Measurements from ENCODE around the gene DLGAP1.

Gene DLGAP1

DNA sequence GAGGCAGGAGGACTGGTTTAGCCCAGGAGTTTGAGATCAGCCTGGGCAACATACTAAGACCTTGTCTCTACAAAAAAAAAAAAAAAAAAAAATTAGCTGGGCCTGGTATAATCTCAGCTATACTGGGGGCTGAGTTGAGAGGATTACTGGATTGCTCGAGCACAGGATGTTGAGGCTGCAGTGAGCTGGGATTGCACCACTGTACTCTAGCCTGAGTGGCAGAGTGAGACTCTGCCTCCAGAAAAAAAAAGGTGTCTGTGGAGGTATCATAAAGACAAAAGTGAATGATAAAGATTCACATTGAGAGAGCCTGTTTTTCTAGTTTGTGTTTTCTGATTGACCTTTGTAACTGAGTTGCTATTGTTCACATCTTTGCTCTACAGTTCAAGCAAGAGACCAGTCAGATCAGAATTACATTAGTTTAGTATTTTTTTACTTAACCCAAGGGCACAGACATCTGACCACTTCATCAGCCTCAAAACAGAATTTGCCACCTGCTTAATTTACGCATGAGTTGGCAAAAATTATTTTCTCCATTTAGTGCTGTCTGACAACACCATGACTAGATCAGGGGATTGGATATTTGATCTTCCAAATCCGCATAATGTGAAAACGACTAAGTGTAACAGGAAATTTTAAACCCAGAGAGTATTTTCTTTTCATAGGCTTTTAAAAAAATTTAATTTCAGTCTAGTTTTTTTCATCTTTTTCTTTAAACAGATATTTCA lies 734.1 kb downstream of the DLGAP1 start:
- TF ChIP-seq EZH2phosphoT487 (IDR thresholded peaks at IDR 0.05; ENCODE audit: low read depth) = no peak
- TF ChIP-seq, protein P1, sequence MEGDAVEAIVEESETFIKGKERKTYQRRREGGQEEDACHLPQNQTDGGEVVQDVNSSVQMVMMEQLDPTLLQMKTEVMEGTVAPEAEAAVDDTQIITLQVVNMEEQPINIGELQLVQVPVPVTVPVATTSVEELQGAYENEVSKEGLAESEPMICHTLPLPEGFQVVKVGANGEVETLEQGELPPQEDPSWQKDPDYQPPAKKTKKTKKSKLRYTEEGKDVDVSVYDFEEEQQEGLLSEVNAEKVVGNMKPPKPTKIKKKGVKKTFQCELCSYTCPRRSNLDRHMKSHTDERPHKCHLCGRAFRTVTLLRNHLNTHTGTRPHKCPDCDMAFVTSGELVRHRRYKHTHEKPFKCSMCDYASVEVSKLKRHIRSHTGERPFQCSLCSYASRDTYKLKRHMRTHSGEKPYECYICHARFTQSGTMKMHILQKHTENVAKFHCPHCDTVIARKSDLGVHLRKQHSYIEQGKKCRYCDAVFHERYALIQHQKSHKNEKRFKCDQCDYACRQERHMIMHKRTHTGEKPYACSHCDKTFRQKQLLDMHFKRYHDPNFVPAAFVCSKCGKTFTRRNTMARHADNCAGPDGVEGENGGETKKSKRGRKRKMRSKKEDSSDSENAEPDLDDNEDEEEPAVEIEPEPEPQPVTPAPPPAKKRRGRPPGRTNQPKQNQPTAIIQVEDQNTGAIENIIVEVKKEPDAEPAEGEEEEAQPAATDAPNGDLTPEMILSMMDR (IDR thresholded peaks at IDR 0.05; ENCODE audit: low read depth, low read length) = no peak
- H4K20me1 ChIP-seq (ENCODE audit: insufficient read depth, low read length) = no peaks in the 10 kb centered on the region
- no peaks in the 10 kb centered on the region for H3K79me2 ChIP-seq (ENCODE audit: low read length)
- H3K27ac ChIP-seq (ENCODE audit: low read length) = no peak overlapping the region
- peaks cover 35% of the 10 kb centered on the region for H3K27me3 ChIP-seq (ENCODE audit: low read depth, low read length)
- no peak overlapping the region for H3K4me3 ChIP-seq (ENCODE audit: low read length)
- H3K9me3 ChIP-seq (ENCODE audit: insufficient read depth, low read length) = no peaks in the 10 kb centered on the region
- H2AFZ ChIP-seq (ENCODE audit: low read depth, low read length) = no peak overlapping the region
- no peaks in the 10 kb centered on the region for H3K36me3 ChIP-seq (replicated peaks; ENCODE audit: low read depth, low read length)
- H3K4me2 ChIP-seq (ENCODE audit: low read length) = no peak overlapping the region
- no peak overlapping the region for H3K9ac ChIP-seq (ENCODE audit: low read length)
- peaks cover 4% of the 10 kb centered on the region; the same call in 1 of the 2 replicates for H3K4me1 ChIP-seq (ENCODE audit: low read length)

DNA sequence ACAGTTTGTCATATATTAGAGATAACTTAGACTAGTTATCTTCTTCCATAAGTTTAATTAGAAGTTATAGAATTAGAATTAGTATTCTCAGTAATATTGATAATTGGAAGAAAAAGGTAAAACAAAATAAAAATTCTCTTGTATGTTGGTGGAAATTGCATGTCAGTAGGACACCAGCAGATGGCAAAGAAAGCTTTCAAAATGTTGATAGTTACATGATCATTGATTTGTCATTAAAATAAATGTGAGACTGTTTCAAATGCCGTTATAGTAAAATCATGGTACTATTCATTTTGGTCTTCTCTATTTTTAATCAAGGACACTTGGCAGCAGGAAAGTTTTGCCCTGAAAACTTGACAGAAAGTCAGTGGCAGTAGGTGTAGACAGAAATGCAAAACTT lies 734.9 kb downstream of the DLGAP1 start:
- Histone ChIP-seq H4K20me1 (ENCODE audit: insufficient read depth, low read length) (no peaks in the 10 kb centered on the region), H3K27me3 (ENCODE audit: low read depth, low read length) (peaks cover 37% of the 10 kb centered on the region), H3K4me3 (ENCODE audit: low read length) (no peak overlapping the region), H2AFZ (ENCODE audit: low read depth, low read length) (no peak overlapping the region), H3K9ac (ENCODE audit: low read length) (no peak overlapping the region), H3K9me3 (ENCODE audit: insufficient read depth, low read length) (no peaks in the 10 kb centered on the region), H3K4me2 (ENCODE audit: low read length) (no peak overlapping the region), H3K27ac (ENCODE audit: low read length) (no peak overlapping the region), H3K79me2 (ENCODE audit: low read length) (no peaks in the 10 kb centered on the region), H3K4me1 (ENCODE audit: low read length) (peaks cover 8% of the 10 kb centered on the region; the same call in 1 of the 2 replicates), H3K36me3 (replicated peaks; ENCODE audit: low read depth, low read length) (no peaks in the 10 kb centered on the region)
- no peak for TF ChIP-seq EZH2phosphoT487 (IDR thresholded peaks at IDR 0.05; ENCODE audit: low read depth)
- TF ChIP-seq, protein P1 (IDR thresholded peaks at IDR 0.05; ENCODE audit: low read depth, low read length) = no peak

DNA sequence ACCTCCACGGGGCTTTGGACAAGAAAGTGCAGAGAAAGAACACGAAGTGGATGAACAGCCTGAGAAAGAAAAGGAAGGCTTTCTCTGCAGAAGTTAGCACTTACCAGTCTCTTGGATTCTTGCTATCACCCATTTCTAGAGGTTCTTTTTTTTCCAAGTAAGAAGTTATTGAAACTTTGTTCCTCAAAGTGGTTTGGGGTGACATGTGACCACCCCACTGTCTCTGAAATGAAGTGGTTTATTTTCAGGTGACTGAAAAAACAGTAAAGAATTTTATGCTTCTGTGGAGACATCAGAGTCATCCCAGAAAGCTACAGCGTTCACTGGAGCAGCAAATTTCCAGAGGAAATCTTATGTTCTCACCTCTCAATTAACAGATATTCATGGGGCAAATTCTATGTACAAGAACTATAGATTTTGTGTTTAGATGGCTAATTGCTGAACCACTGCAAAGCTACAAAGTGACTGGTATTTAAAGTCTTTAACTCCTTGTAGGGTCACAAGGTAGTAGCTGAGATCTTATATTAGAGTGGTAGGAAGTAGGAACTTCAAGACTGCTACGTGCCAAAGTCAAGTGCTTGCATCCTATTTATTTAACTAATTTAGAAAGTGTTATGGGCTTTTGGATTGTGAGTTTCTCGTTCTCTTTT lies 737.6 kb downstream of the DLGAP1 start:
- H3K27ac ChIP-seq (ENCODE audit: low read length) = no peak overlapping the region
- H3K4me1 ChIP-seq (ENCODE audit: low read length) = peaks cover 16% of the 10 kb centered on the region
- no peaks in the 10 kb centered on the region for H4K20me1 ChIP-seq (ENCODE audit: insufficient read depth, low read length)
- no peak overlapping the region for H2AFZ ChIP-seq (ENCODE audit: low read depth, low read length)
- H3K4me3 ChIP-seq (ENCODE audit: low read length) = no peak overlapping the region
- TF ChIP-seq EZH2phosphoT487 (IDR thresholded peaks at IDR 0.05; ENCODE audit: low read depth) = no peak
- TF ChIP-seq, protein P1 (IDR thresholded peaks at IDR 0.05; ENCODE audit: low read depth, low read length) = no peak
- H3K79me2 ChIP-seq (ENCODE audit: low read length) = no peaks in the 10 kb centered on the region
- no peak overlapping the region for H3K9ac ChIP-seq (ENCODE audit: low read length)
- peaks cover 26% of the 10 kb centered on the region for H3K27me3 ChIP-seq (ENCODE audit: low read depth, low read length)
- no peaks in the 10 kb centered on the region for H3K36me3 ChIP-seq (replicated peaks; ENCODE audit: low read depth, low read length)
- no peaks in the 10 kb centered on the region for H3K9me3 ChIP-seq (ENCODE audit: insufficient read depth, low read length)
- no peak overlapping the region for H3K4me2 ChIP-seq (ENCODE audit: low read length)

DNA sequence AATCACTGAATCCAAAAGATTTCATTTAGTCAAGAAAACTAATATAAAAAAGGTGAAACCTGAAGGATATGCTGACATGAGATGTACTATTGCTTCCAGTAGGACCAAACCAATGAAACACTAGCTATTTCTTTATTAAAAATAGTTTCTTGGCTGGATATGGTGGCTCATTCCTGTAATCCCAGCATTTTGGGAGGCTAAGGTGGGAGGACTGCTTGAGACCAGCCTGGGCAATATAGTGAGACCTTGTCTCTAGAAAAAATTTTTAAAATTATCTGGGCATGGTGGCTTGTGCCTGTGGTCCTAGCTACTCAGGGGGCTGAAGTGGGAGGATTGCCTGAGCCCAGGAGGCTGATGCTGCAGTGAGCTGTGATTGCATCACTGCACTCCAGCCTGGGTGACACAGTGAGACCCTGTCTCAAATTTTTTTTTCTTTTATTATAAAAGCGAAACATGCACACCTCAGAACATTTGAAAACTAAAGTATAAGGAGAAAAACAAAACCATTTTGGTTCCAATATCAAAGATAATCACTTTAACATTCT lies 738.9 kb downstream of the DLGAP1 start:
- peaks cover 21% of the 10 kb centered on the region for H3K27me3 ChIP-seq (ENCODE audit: low read depth, low read length)
- H3K79me2 ChIP-seq (ENCODE audit: low read length) = no peaks in the 10 kb centered on the region
- H3K9ac ChIP-seq (ENCODE audit: low read length) = no peak overlapping the region
- H3K27ac ChIP-seq (ENCODE audit: low read length) = no peak overlapping the region
- H3K4me1 ChIP-seq (ENCODE audit: low read length) = peaks cover 16% of the 10 kb centered on the region
- no peaks in the 10 kb centered on the region for H3K36me3 ChIP-seq (replicated peaks; ENCODE audit: low read depth, low read length)
- no peak for TF ChIP-seq EZH2phosphoT487 (IDR thresholded peaks at IDR 0.05; ENCODE audit: low read depth)
- TF ChIP-seq, protein P1 (IDR thresholded peaks at IDR 0.05; ENCODE audit: low read depth, low read length) = no peak
- no peak overlapping the region for H3K4me2 ChIP-seq (ENCODE audit: low read length)
- H3K4me3 ChIP-seq (ENCODE audit: low read length) = no peak overlapping the region
- H2AFZ ChIP-seq (ENCODE audit: low read depth, low read length) = no peak overlapping the region
- H4K20me1 ChIP-seq (ENCODE audit: insufficient read depth, low read length) = no peaks in the 10 kb centered on the region
- no peaks in the 10 kb centered on the region for H3K9me3 ChIP-seq (ENCODE audit: insufficient read depth, low read length)
